HepG2 (cell line): ENCODE data around the gene PDE1C. TPM values are rescaled to one million over a fixed set of nuclear protein-coding genes. Genes with fewer than 3 reads are reported as not detected.

Source experiments
- ATAC-seq: fragments of 200-7000 bp; cut with Tn5 transposase; 3 replicates; pipeline ENCODE4 v1.9.1; 2020; ENCODE audit warnings: mild to moderate bottlenecking, moderate library complexity
- BruUV-seq: library from RNA; stranded (reverse); fragments of 400-500 nt; replicated peaks from 2 replicates; lab custom pipeline; 2021; lab: Mats Ljungman, UMichigan
- CTCF ChIA-PET: fragments of 300-600 bp; formaldehyde crosslinking; extraction: SDS; loops from one replicate; lab custom pipeline; 2021; ENCODE audit warnings: low total read pairs, inconsistent platforms, low intra/inter-chr PET ratio; lab: Yijun Ruan, JAX
- POLR2A ChIA-PET: fragments of 350-600 bp; sonication (Branson Sonifier 250); formaldehyde crosslinking; loops from one replicate; lab custom pipeline; 2020; ENCODE audit warnings: antibody characterized with exemption, inconsistent platforms; lab: Yijun Ruan, JAX
- DNase-seq: peaks from one replicate; pipeline ENCODE4 v3.0.0-alpha.2; 2015; ENCODE audit warnings: low spot score
- FAIRE-seq: peaks from 3 replicates; lab custom pipeline; 2011; peaks lifted over from hg19 to GRCh38; lab: Jason Lieb, UNC
- H2AFZ ChIP-seq: one replicate; pipeline ENCODE4 v1.6.1; 2011; ENCODE audit warnings: low read length, inconsistent platforms
- H3K27ac ChIP-seq: fragments of 300-600 bp; 3 replicates; pipeline ENCODE4 v1.8.0; 2011; ENCODE audit warnings: mixed run types, mild to moderate bottlenecking, mixed read lengths, low read length, inconsistent platforms; ENCODE audit not compliant: insufficient read depth; ENCODE audit errors: extremely low read length
- H3K27me3 ChIP-seq, 2 experiments: fragments of 200-600 bp in 1 of 2; 2 replicates in 1 of 2; 3 replicates in 1 of 2; pipeline versions ENCODE4 v1.6.0 to v1.8.0; 2011; ENCODE audit warnings: low read length in 2 of 2, mild to moderate bottlenecking in 2 of 2, moderate library complexity in 2 of 2, inconsistent platforms in 1 of 2; ENCODE audit not compliant: insufficient read depth in 2 of 2, control insufficient read depth in 1 of 2
- H3K36me3 ChIP-seq, 2 experiments: fragments of 200-600 bp in 1 of 2; replicated peaks in 1 of 2; 2 replicates in 1 of 2; 3 replicates in 1 of 2; pipeline versions ENCODE4 v1.5.1 to v1.8.0; 2011; ENCODE audit warnings: low read length in 2 of 2, inconsistent platforms in 1 of 2; ENCODE audit not compliant: insufficient read depth in 2 of 2, control insufficient read depth in 1 of 2
- H3K4me1 ChIP-seq: 2 replicates; pipeline ENCODE4 v1.5.1; 2012; ENCODE audit warnings: low read length, inconsistent platforms; ENCODE audit not compliant: insufficient read depth
- H3K4me2 ChIP-seq: 2 replicates; pipeline ENCODE4 v1.6.0; 2011; ENCODE audit warnings: low read depth, low read length, inconsistent platforms
- H3K4me3 ChIP-seq, 3 experiments: fragments of 200-600 bp in 1 of 3; sonication (generic), shearing (Covaris generic) in 1 of 3; replicated peaks in 1 of 3; 2 replicates each; pipeline ENCODE4 v1.5.1; 2011 to 2016; ENCODE audit warnings: low read length in 3 of 3, inconsistent platforms in 2 of 3, low read depth in 2 of 3, mild to moderate bottlenecking in 2 of 3, control low read depth in 1 of 3, mixed read lengths in 1 of 3; ENCODE audit not compliant: insufficient read depth in 1 of 3
- H3K79me2 ChIP-seq: one replicate; pipeline ENCODE4 v1.6.1; 2011; ENCODE audit warnings: low read length, inconsistent platforms; ENCODE audit not compliant: insufficient read depth
- H3K9ac ChIP-seq: 2 replicates; pipeline ENCODE4 v1.6.0; 2011; ENCODE audit warnings: mild to moderate bottlenecking, low read depth, low read length, inconsistent platforms; ENCODE audit not compliant: insufficient read depth
- H3K9me3 ChIP-seq: 2 replicates; pipeline ENCODE4 v1.5.1; 2012; ENCODE audit warnings: mild to moderate bottlenecking, low read length
- H4K20me1 ChIP-seq: 2 replicates; pipeline ENCODE4 v1.6.0; 2011; ENCODE audit warnings: inconsistent platforms, mild to moderate bottlenecking, low read length, moderate library complexity; ENCODE audit not compliant: insufficient read depth
- DNMT1 ChIP-seq: sonication (generic); formaldehyde crosslinking; IDR thresholded peaks from 2 replicates; pipeline ENCODE4 v1.5.1; 2020; ENCODE audit warnings: mild to moderate bottlenecking, missing genetic modification reagents
- FLYWCH1 ChIP-seq: sonication (generic); formaldehyde crosslinking; IDR thresholded peaks from 2 replicates; pipeline ENCODE4 v1.8.1; 2023; ENCODE audit warnings: mild to moderate bottlenecking, missing genetic modification reagents
- MEIS1 ChIP-seq: sonication (generic); formaldehyde crosslinking; IDR thresholded peaks from 2 replicates; pipeline ENCODE4 v1.9.0; 2021; ENCODE audit warnings: mild to moderate bottlenecking, missing genetic modification reagents, moderate library complexity, borderline replicate concordance
- POLR2G ChIP-seq: fragments of 200-400 bp; formaldehyde crosslinking; IDR thresholded peaks from 2 replicates; pipeline ENCODE4 v1.6.1; 2018; ENCODE audit warnings: mild to moderate bottlenecking, low read depth, low read length, moderate library complexity
- SRSF4 ChIP-seq: fragments of 200-400 bp; formaldehyde crosslinking; IDR thresholded peaks from one replicate; pipeline ENCODE4 v1.6.1; 2018; ENCODE audit warnings: mild to moderate bottlenecking, low read depth, low read length, moderate library complexity; ENCODE audit not compliant: poor library complexity, severe bottlenecking
- ZC3H13 ChIP-seq: sonication (generic); formaldehyde crosslinking; IDR thresholded peaks from 2 replicates; pipeline ENCODE4 v1.8.1; 2023; ENCODE audit warnings: mild to moderate bottlenecking, missing genetic modification reagents, moderate library complexity
- ZNF687 ChIP-seq: sonication (generic); formaldehyde crosslinking; IDR thresholded peaks from 2 replicates; pipeline ENCODE4 v1.5.1; 2020; ENCODE audit warnings: mild to moderate bottlenecking, missing genetic modification reagents, moderate library complexity
- ZNF816 ChIP-seq: sonication (generic); formaldehyde crosslinking; IDR thresholded peaks from 2 replicates; pipeline ENCODE4 v1.8.0; 2022; ENCODE audit warnings: missing genetic modification reagents, mild to moderate bottlenecking, borderline replicate concordance
- ZNF878 ChIP-seq: sonication (generic); formaldehyde crosslinking; IDR thresholded peaks from 2 replicates; pipeline ENCODE4 v1.8.1; 2023; ENCODE audit warnings: mild to moderate bottlenecking, missing genetic modification reagents, moderate library complexity
- WGBS: methylation state at CpG from one replicate; pipeline ENCODE4 v1.1.6; 2017; ENCODE audit warnings: low lambda C conversion rate; 5-methylcytosine and 5-hydroxymethylcytosine counted together
- in situ Hi-C: cut with HindIII; loops from 2 replicates; pipeline ENCODE4 v1.10.0; 2017; ENCODE audit warnings: low pct_unique_long_range_greater_than_20kb; ENCODE audit not compliant: extremely low pct_ligation_motif_present
- intact Hi-C: fragments of 100-400 bp; cut with micrococcal nuclease; formaldehyde crosslinking; loops from one replicate; pipeline ENCODE4 v1.10.0; 2022; ENCODE audit not compliant: unreplicated experiment
- polyA plus RNA-seq, 8 experiments: library from polyadenylated mRNA; depleted of rRNA in 3 of 8; stranded (reverse) in 7 of 8; unstranded in 1 of 8; fragments of >200 nt; fragmentation: Illumina TruSeq in 4 of 8; extraction: Trizol in 4 of 8; gene quantifications; 2 replicates each; pipeline versions ENCODE4 v1.2.1 to v1.2.3, GENCODE V29; 2011 to 2016; ENCODE audit warnings: low read depth in 4 of 8, missing spikeins in 1 of 8, mixed read lengths in 1 of 8; ENCODE audit not compliant: insufficient read depth in 1 of 8
- total RNA-seq, 5 experiments: library from RNA; depleted of rRNA; stranded (reverse); fragments of >200 nt; fragmentation: Illumina TruSeq; extraction: Trizol; gene quantifications; 2 replicates each; pipeline ENCODE4 v1.2.3, GENCODE V29; 2016; ENCODE audit warnings: low read depth in 1 of 5
- TF ChIP-seq, protein P1 (sequence below): sonication (generic); formaldehyde crosslinking; IDR thresholded peaks from 2 replicates; pipeline ENCODE4 v1.8.1; 2023; ENCODE audit warnings: mild to moderate bottlenecking, inconsistent platforms, moderate library complexity, missing genetic modification reagents, borderline replicate concordance
- TF ChIP-seq, protein P2 (sequence below): fragments of 450-650 bp; IDR thresholded peaks from 2 replicates; pipeline ENCODE4 v1.6.1; 2017; ENCODE audit warnings: mild to moderate bottlenecking

The PDE1C gene
- total and polyA plus RNA-seq, 2 of the 13 experiments (the other 11 are each of a cell fraction or from before 2014, with no cell fraction given), result not detected

DNA sequence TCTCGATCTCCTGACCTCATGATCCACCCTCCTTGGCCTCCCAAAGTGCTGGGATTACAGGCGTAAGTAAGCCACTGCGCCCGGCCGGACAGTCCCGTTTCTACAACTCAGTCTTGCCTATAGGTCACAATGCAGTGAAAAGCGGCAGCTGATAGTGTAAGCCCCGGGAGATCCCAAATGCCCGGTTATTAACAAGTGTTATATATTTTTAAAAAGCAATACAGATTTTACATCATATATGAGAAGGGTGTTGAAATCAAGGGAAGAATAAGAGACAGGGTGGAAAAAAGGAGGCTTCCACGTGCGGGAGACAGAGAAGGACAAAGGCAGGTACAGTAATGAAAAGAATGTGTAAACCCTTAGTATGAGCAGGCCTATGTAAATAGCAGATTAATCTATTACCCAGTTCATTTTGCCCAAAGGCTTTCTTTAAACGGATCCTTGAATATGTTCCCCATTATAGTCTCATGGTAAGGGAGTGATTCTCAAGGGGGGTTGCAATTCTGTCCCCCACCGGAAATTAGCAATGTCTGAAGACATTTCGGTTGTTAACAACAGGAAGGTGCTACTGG is 170.8 kb downstream of the PDE1C start:
- H3K27me3 ChIP-seq, result no peaks in the 10 kb centered on the region
- intact Hi-C loops, result no loop called here
- ChIA-PET POLR2A (interaction anchor here (0.7 kb wide), 1 partner anchor 36 kb away, joined by 4 read pairs; no protein-coding TSS in a partner anchor), CTCF (no interaction called here)
- 2% methylated on average over 14 of the region's 14 CpGs for WGBS
- no peak for TF ChIP-seq ZNF816 (CRISPR knock-in tag)
- TF ChIP-seq ZC3H13 (CRISPR knock-in tag), result no peak
- no peak for TF ChIP-seq DNMT1 (CRISPR knock-in tag)
- no peak for TF ChIP-seq FLYWCH1
- no peak for TF ChIP-seq ZNF878
- TF ChIP-seq, protein P1, sequence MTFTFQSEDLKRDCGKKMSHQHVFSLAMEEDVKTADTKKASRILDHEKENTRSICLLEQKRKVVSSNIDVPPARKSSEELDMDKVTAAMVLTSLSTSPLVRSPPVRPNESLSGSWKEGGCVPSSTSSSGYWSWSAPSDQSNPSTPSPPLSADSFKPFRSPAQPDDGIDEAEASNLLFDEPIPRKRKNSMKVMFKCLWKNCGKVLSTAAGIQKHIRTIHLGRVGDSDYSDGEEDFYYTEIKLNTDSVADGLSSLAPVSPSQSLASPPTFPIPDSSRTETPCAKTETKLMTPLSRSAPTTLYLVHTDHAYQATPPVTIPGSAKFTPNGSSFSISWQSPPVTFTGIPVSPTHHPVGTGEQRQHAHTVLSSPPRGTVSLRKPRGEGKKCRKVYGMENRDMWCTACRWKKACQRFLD (CRISPR knock-in tag), result no peak
- no peak for TF ChIP-seq SRSF4
- TF ChIP-seq ZNF687, result no peak
- TF ChIP-seq MEIS1, result no peak
- TF ChIP-seq POLR2G, result no peak
- TF ChIP-seq, protein P2, sequence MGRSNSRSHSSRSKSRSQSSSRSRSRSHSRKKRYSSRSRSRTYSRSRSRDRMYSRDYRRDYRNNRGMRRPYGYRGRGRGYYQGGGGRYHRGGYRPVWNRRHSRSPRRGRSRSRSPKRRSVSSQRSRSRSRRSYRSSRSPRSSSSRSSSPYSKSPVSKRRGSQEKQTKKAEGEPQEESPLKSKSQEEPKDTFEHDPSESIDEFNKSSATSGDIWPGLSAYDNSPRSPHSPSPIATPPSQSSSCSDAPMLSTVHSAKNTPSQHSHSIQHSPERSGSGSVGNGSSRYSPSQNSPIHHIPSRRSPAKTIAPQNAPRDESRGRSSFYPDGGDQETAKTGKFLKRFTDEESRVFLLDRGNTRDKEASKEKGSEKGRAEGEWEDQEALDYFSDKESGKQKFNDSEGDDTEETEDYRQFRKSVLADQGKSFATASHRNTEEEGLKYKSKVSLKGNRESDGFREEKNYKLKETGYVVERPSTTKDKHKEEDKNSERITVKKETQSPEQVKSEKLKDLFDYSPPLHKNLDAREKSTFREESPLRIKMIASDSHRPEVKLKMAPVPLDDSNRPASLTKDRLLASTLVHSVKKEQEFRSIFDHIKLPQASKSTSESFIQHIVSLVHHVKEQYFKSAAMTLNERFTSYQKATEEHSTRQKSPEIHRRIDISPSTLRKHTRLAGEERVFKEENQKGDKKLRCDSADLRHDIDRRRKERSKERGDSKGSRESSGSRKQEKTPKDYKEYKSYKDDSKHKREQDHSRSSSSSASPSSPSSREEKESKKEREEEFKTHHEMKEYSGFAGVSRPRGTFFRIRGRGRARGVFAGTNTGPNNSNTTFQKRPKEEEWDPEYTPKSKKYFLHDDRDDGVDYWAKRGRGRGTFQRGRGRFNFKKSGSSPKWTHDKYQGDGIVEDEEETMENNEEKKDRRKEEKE, result no peak
- H2AFZ ChIP-seq, result no peak overlapping the region
- H3K9ac ChIP-seq, result no peak overlapping the region
- no peaks in the 10 kb centered on the region for H3K79me2 ChIP-seq
- H3K9me3 ChIP-seq, result no peaks in the 10 kb centered on the region
- H3K27ac ChIP-seq, result no peak overlapping the region
- 0 out of 2 replicates have a peak overlapping the region, but pooled peaks have one; percentile 18 for H3K4me2 ChIP-seq
- no TSS peak for BruUV-seq
- DNase-seq, result peak; percentile 2
- no peaks in the 10 kb centered on the region for H4K20me1 ChIP-seq
- H3K36me3 ChIP-seq, result no peaks in the 10 kb centered on the region
- no peak overlapping the region for H3K4me3 ChIP-seq
- H3K4me1 ChIP-seq, result no peaks in the 10 kb centered on the region
- in situ Hi-C loops, result no loop called here
- ATAC-seq, result peak; percentile 66
- FAIRE-seq, result no peak
